Calu3 (cell line): Measurements from ENCODE around the gene DSC2. TPM values are rescaled to one million over a fixed set of nuclear protein-coding genes. Genes with fewer than 3 reads are reported as not detected.
A peak's percentile ranks its signal among the peaks of the same experiment; 100 is the strongest.
"Not testable (repeated sequence)": the region's sequence is repeated elsewhere in the genome, so short reads cannot be mapped to it uniquely, and the experiment has no call there.

Experiments
- BruUV-seq: library from RNA; stranded (reverse); fragments of 400-500 nt; replicated peaks from 2 replicates; lab custom pipeline; 2021; lab: Mats Ljungman, UMichigan
- CTCF ChIA-PET: fragments of 300-600 bp; sonication (Branson Sonifier 250); formaldehyde crosslinking; loops from one replicate; lab custom pipeline; 2022; ENCODE audit warnings: antibody characterized with exemption; lab: Charles Lee
- DNase-seq: peaks from one replicate; pipeline ENCODE4 v3.0.0; 2022
- H3K27ac Mint-ChIP-seq: one replicate; pipeline ENCODE4 v1.8.0; 2022; ENCODE audit warnings: mixed read lengths; ENCODE audit not compliant: unreplicated experiment
- H3K27me3 Mint-ChIP-seq: one replicate; pipeline ENCODE4 v1.8.0; 2022; ENCODE audit warnings: mixed read lengths; ENCODE audit not compliant: unreplicated experiment
- H3K36me3 Mint-ChIP-seq: one replicate; pipeline ENCODE4 v1.8.0; 2022; ENCODE audit warnings: mild to moderate bottlenecking, moderate library complexity, mixed read lengths; ENCODE audit not compliant: insufficient read depth, unreplicated experiment
- H3K4me1 Mint-ChIP-seq: one replicate; pipeline ENCODE4 v1.8.0; 2022; ENCODE audit warnings: mild to moderate bottlenecking, low read depth, mixed read lengths; ENCODE audit not compliant: unreplicated experiment
- H3K4me3 Mint-ChIP-seq: one replicate; pipeline ENCODE4 v1.8.0; 2022; ENCODE audit warnings: mild to moderate bottlenecking, low read depth, moderate library complexity, mixed read lengths; ENCODE audit not compliant: unreplicated experiment
- H3K9me3 Mint-ChIP-seq: one replicate; pipeline ENCODE4 v1.8.0; 2022; ENCODE audit warnings: low read depth, mixed read lengths; ENCODE audit not compliant: unreplicated experiment
- intact Hi-C: fragments of 100-400 bp; cut with micrococcal nuclease; formaldehyde crosslinking; loops from one replicate; pipeline ENCODE4 v1.10.0; 2022; ENCODE audit not compliant: unreplicated experiment
- total RNA-seq: library from RNA; stranded (reverse); gene quantifications from 2 replicates; pipeline ENCODE4 v1.2.3, GENCODE V29; 2022
- TF ChIP-seq, protein P1 (sequence below): fragments of 200-600 bp; IDR thresholded peaks from one replicate; pipeline ENCODE4 v1.8.0; 2022; ENCODE audit warnings: antibody characterized with exemption; ENCODE audit not compliant: unreplicated experiment

Gene DSC2
- total RNA-seq, 1 experiment from 2014 or later: 42.4 TPM

DNA sequence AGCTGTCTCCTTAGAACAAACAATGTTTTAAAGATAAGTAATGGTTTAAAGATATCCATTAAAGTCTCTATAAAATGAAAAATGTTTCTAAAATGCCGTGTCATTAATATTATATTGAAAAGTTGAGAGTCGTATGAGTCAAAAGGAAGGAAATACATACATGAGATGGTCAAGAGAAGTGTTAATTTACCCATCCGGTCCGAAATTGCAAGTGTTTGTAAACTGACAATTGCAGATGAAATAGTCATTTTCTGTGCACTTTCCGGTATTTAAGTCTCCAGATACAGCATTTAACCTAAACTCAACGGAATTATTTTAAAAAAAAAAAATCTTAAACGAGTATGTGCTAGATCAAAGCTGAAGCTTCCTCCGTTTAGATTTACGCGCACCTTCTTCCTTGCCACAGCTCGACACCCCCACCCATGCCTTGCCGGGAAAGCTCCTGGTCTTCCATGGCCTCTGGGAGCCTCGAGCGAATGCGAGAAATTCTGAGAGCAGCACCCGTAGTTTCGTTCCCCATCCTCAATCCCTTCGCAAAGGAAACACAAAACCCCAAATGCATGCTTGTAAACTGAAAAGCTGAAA lies 61.4 kb downstream of the DSC2 start:
- no TSS peak for BruUV-seq
- Mint-ChIP-seq H3K4me1 (peaks cover 18% of the 10 kb centered on the region), H3K9me3 (no peaks in the 10 kb centered on the region), H3K4me3 (peak overlapping the region; percentile 75), H3K27me3 (no peaks in the 10 kb centered on the region), H3K36me3 (peaks cover 26% of the 10 kb centered on the region), H3K27ac (peak overlapping the region; percentile 16)
- intact Hi-C loops: no loop called here
- peak; percentile 27 for DNase-seq
- TF ChIP-seq, protein P1, sequence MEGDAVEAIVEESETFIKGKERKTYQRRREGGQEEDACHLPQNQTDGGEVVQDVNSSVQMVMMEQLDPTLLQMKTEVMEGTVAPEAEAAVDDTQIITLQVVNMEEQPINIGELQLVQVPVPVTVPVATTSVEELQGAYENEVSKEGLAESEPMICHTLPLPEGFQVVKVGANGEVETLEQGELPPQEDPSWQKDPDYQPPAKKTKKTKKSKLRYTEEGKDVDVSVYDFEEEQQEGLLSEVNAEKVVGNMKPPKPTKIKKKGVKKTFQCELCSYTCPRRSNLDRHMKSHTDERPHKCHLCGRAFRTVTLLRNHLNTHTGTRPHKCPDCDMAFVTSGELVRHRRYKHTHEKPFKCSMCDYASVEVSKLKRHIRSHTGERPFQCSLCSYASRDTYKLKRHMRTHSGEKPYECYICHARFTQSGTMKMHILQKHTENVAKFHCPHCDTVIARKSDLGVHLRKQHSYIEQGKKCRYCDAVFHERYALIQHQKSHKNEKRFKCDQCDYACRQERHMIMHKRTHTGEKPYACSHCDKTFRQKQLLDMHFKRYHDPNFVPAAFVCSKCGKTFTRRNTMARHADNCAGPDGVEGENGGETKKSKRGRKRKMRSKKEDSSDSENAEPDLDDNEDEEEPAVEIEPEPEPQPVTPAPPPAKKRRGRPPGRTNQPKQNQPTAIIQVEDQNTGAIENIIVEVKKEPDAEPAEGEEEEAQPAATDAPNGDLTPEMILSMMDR: no peak
- CTCF ChIA-PET: no interaction called here

GRCh38 chr18:31039426-31039825 lies 62.8 kb downstream of the DSC2 start:
- no TSS peak for BruUV-seq

DNA sequence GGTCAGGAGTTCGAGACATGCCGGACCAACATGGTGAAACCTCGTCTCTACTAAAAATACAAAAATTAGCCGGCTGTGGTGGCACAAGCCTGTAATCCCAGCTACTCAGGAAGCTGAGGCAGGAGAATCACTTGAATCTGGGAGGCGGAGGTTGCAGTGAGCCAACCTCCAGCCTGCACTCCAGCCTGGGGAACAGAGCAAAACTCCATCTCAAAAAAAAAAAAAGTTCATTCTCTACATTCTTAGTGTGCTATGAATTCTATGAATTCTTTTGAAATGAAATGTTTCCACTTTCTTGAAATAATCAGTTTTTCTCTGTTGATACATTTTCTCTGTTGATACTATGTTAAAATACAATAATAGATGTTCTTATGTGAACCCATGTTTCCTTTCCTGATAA lies 64.5 kb downstream of the DSC2 start:
- H3K9me3 Mint-ChIP-seq, H3K27me3 Mint-ChIP-seq, BruUV-seq, H3K4me3 Mint-ChIP-seq, intact Hi-C loops, H3K4me1 Mint-ChIP-seq, CTCF ChIA-PET, H3K27ac Mint-ChIP-seq, DNase-seq: not testable (repeated sequence)
- H3K36me3 Mint-ChIP-seq: peaks cover 19% of the 10 kb centered on the region

More at GRCh38 chr18:31039426-31039825, 62.8 kb downstream of the DSC2 start:
- DNase-seq: no peak
- intact Hi-C loops: no loop called here
- Mint-ChIP-seq H3K36me3 (peaks cover 26% of the 10 kb centered on the region), H3K27me3 (no peaks in the 10 kb centered on the region), H3K4me1 (peaks cover 12% of the 10 kb centered on the region), H3K4me3 (no peak overlapping the region), H3K9me3 (no peaks in the 10 kb centered on the region), H3K27ac (peak overlapping the region; percentile 39)
- TF ChIP-seq, protein P1: no peak
- CTCF ChIA-PET: no interaction called here

- H3K4me1 Mint-ChIP-seq: peaks cover 9% of the 10 kb centered on the region
- no peaks in the 10 kb centered on the region for H3K9me3 Mint-ChIP-seq
- no peaks in the 10 kb centered on the region for H3K27me3 Mint-ChIP-seq
- TF ChIP-seq, protein P1: no peak
- intact Hi-C loops: no loop called here
- no peak overlapping the region for H3K4me3 Mint-ChIP-seq
- BruUV-seq: no TSS peak
- H3K27ac Mint-ChIP-seq: no peak overlapping the region
- DNase-seq: no peak
- no peaks in the 10 kb centered on the region for H3K36me3 Mint-ChIP-seq
- CTCF ChIA-PET: interaction anchor here (0.6 kb wide), 1 partner anchor 131 kb away, joined by 3 read pairs; no protein-coding TSS in a partner anchor
Observed at GRCh38 chr18:31034541-31034940, 67.7 kb downstream of the DSC2 start.

- H3K4me3 Mint-ChIP-seq: no peak overlapping the region
- BruUV-seq: no TSS peak
- intact Hi-C loops: no loop called here
- TF ChIP-seq, protein P1: no peak
- peaks cover 9% of the 10 kb centered on the region for H3K4me1 Mint-ChIP-seq
- no peak overlapping the region for H3K27ac Mint-ChIP-seq
- no peaks in the 10 kb centered on the region for H3K36me3 Mint-ChIP-seq
- CTCF ChIA-PET: interaction anchor here (0.8 kb wide), 1 partner anchor 24 kb away, joined by 3 read pairs; no protein-coding TSS in a partner anchor
- DNase-seq: no peak
- H3K9me3 Mint-ChIP-seq: no peaks in the 10 kb centered on the region
- no peaks in the 10 kb centered on the region for H3K27me3 Mint-ChIP-seq
Observed at GRCh38 chr18:31030574-31031278, 71.5 kb downstream of the DSC2 start.
